Stimulated activated naive CD8-positive, alpha-beta T cell treated with anti-CD3 and anti-CD28 coated beads, Interleukin-15, amount 100 ng/mL, for 72 hours (primary cell): ENCODE results near the gene AGAP6.
"Not testable (repeated sequence)": the region's sequence is repeated elsewhere in the genome, so short reads cannot be mapped to it uniquely, and the experiment has no call there.

ENCODE experiments used
- ATAC-seq: fragments of 150-1000 bp; cut with Tn5 transposase; 2 replicates; pipeline ENCODE4 v1.10.0; 2021; ENCODE audit warnings: mild to moderate bottlenecking, moderate library complexity
- DNase-seq, 2 donors: peaks; one replicate each; pipeline ENCODE4 v3.0.0; 2021 to 2022
- H3K27ac Mint-ChIP-seq, 2 donors: one replicate each; pipeline ENCODE4 v1.8.0; 2022; ENCODE audit warnings: mild to moderate bottlenecking in 2 of 2, mixed read lengths in 2 of 2, moderate library complexity in 2 of 2
- H3K27me3 Mint-ChIP-seq: one replicate; pipeline ENCODE4 v1.8.0; 2022; ENCODE audit warnings: mixed read lengths
- H3K4me1 Mint-ChIP-seq: one replicate; pipeline ENCODE4 v1.8.0; 2022; ENCODE audit warnings: mild to moderate bottlenecking, mixed read lengths
- H3K4me3 Mint-ChIP-seq, 2 donors: one replicate each; pipeline ENCODE4 v1.8.0; 2022; ENCODE audit warnings: mild to moderate bottlenecking in 2 of 2, mixed read lengths in 2 of 2, moderate library complexity in 1 of 2
- H3K9me3 Mint-ChIP-seq, 2 donors: one replicate each; pipeline ENCODE4 v1.8.0; 2022; ENCODE audit warnings: mixed read lengths in 2 of 2

The AGAP6 gene

DNA sequence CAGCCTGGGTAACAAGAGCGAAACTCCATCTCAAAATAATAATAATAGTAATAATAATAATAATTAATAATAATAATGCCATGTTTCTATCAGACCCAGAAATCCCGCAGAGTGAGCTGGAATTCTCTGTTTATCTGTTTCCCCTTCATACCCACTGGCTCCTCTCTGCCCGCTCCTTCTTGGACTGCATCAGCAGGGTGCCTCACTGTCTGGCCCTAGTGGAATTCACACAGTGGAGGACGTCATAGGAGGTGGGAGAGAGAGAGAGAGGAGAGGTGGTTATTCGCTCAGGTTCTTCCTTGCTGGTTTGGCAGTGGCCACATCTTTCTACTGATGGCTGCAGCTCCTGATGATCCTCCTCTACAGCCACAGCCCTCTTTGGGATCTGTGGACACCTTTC, 28.7 kb downstream of the AGAP6 start:
- H3K27ac Mint-ChIP-seq, H3K27me3 Mint-ChIP-seq, ATAC-seq, H3K4me1 Mint-ChIP-seq, H3K4me3 Mint-ChIP-seq, DNase-seq, H3K9me3 Mint-ChIP-seq: not testable (repeated sequence)

DNA sequence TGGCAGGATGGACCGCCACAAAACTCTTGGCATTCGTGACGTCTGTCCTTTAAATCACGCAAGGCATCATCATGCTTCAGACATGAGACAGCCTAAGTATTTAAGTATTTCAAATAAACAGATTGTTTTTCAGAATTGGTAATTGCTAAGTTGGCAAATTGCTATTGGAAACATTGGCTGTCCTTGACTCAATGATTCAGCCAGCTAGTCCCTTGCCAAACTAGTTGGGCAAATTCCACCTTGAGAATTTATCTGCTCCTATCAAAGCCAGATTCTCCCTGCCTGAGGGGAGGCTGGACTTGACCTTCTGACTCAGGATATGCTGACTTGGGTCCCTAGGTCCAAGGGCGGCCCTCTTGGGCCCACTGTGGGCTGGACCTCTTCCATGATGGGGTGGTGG, 29.4 kb downstream of the AGAP6 start:
- not testable (repeated sequence) for DNase-seq, ATAC-seq, H3K4me3 Mint-ChIP-seq, H3K27me3 Mint-ChIP-seq, H3K9me3 Mint-ChIP-seq, H3K27ac Mint-ChIP-seq, H3K4me1 Mint-ChIP-seq

DNA sequence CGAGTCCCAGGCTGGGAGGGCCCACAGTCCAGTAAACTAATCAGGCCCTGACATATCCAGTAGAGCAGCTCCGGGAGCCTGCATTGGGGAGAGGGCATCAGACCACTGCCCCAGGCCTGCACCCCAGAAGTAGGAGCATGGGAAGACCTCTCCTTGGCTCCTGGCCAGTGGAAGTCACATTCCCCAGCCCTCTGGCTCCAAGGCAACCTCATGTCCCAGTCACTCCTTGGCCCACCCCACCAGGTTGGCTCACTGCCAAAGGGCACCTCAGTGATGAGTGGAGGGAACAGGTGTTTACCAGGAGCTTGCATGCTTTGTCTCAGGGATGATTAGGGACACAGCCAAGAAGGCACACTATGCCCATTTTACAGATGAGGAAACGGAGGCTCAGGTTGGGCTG, 31.1 kb downstream of the AGAP6 start:
- not testable (repeated sequence) for DNase-seq, H3K4me3 Mint-ChIP-seq, H3K27me3 Mint-ChIP-seq, H3K27ac Mint-ChIP-seq, H3K4me1 Mint-ChIP-seq, H3K9me3 Mint-ChIP-seq, ATAC-seq

DNA sequence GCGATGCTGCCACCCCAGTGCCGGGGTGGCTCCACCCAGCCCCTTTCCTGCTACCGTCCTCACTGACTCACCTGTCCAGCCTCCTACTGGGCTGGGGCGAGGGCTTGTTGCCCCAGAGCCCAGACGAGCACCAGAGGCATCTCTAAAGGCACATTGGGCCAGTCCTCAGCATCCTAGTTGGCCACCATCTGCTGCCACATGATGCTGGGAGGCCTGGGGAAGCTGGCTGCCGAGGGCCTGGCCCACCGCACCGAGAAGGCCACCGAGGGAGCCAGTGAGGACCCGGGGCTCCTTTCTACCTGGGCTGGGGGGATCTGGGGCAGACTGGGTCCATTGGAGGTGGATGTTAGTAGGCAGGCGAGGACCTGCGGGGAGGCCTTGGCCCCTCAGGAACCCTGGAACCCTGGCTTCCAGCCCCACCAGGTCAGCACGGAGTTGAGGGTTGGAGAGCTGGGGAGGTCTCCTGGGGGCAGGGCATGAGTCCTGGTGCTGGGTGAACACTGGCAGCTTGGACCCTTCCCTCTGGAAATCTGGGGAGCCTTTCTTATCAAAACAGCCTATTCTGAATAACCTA, 32.3 kb downstream of the AGAP6 start:
- peaks cover 20% of the 10 kb centered on the region for H3K27me3 Mint-ChIP-seq
- H3K9me3 Mint-ChIP-seq, H3K4me3 Mint-ChIP-seq, H3K27ac Mint-ChIP-seq, H3K4me1 Mint-ChIP-seq, ATAC-seq, DNase-seq: not testable (repeated sequence)

DNA sequence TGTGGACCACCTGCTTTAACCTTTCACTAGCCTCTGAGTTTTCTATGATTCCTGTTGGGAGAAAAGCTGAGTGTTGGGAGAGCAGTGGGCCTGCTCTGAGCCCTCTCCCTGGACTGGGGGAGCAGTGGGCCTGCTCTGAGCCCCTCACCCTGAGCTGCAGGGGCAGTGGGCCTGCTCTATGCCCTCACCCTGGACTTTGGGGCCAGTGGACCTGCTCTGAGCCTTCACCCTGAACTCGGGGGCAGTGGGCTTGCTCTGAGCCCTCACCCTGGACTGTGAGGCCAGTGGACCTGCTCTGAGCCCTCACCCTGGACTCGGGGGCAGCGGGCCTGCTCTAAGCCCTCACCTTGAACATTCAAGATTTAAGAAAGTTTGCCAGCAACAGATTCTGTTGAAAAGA, 33.4 kb downstream of the AGAP6 start:
- ATAC-seq (no peak), DNase-seq (no peak)
- H3K27me3 Mint-ChIP-seq, result peaks cover 31% of the 10 kb centered on the region
- no peak overlapping the region for H3K4me3 Mint-ChIP-seq
- no peaks in the 10 kb centered on the region for H3K4me1 Mint-ChIP-seq
- no peak overlapping the region for H3K27ac Mint-ChIP-seq
- no peaks in the 10 kb centered on the region for H3K9me3 Mint-ChIP-seq

DNA sequence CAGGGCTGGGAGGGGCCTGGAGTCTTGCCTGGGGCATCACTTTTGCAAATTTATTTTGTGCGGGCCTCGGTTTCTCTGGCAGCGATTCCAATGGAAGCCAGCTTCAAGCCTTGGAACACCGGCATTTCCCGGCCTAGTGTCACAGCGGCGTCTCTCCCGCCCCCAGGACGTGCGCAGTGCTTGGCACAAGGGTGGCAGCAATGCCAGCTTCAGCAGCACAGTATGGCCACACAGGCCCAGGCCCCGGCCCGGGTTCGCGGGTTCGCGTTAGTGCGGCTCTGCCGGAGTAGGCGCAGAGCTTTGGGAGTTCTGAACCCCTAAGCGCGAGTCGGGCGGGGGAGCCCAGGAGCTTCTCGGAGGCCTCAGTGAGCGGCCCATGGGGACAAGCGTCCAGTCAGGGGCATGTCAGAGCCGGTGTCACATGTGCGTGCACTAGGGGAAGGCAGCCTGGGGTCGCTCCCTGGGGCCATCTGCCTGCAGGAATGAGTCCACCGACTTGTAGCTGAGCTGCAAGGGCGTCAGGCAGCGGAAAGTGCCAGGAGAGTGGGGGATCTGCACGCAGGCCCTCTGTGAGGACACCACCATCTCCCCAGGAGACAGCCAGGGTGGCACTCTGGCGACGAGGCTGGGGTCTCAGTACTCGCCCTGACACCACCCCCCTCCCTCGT, 36.6 kb downstream of the AGAP6 start:
- H3K27me3 Mint-ChIP-seq, result peaks cover 43% of the 10 kb centered on the region
- not testable (repeated sequence) for DNase-seq, H3K4me1 Mint-ChIP-seq, ATAC-seq, H3K27ac Mint-ChIP-seq, H3K9me3 Mint-ChIP-seq, H3K4me3 Mint-ChIP-seq

DNA sequence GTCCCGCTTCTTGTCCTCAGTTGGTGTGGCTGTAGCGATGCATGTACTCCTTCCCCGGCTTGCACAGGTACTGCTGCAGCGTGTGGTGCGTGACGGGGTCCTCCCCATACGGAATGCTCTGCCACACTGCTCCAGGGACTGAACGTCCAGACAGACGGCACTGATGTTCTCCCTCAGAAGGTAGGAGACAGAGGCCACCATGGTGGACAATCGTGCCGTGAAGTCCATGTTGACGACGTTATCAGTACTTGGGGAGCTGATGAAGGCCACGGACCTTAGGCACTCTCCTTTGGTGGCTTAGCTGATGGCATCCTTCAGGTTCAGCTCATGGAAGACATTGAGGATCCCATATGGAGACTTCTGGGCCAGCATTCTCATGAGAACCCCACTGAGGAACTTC, 37.4 kb downstream of the AGAP6 start:
- DNase-seq, result no peak
- no peak for ATAC-seq
- H3K27me3 Mint-ChIP-seq, result peaks cover 43% of the 10 kb centered on the region
- H3K4me3 Mint-ChIP-seq, result no peak overlapping the region
- no peaks in the 10 kb centered on the region for H3K4me1 Mint-ChIP-seq
- H3K27ac Mint-ChIP-seq, result no peak overlapping the region
- H3K9me3 Mint-ChIP-seq, result no peaks in the 10 kb centered on the region

DNA sequence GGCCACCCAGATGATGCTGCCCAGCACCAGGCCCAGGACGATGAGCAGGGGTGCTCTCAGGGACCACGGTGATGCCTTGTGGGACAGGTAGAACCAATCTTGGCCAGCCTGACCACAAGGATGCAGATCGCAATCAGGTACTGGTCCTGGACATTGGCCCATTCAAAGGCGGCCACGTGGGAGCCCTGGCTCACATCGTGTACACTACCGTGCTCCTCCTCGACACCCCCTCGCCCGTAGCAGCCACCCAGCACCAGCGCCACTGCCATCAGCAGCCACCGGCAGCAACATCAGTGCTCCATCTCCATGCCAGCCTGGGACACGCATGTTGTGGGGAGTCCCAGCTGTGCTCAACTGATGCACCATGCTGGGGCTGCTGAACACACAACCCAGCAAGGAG, 39.0 kb downstream of the AGAP6 start:
- Mint-ChIP-seq H3K4me3 (no peak overlapping the region), H3K27ac (no peak overlapping the region), H3K9me3 (no peaks in the 10 kb centered on the region), H3K27me3 (peaks cover 43% of the 10 kb centered on the region), H3K4me1 (no peaks in the 10 kb centered on the region)
- no peak for ATAC-seq
- DNase-seq, result no peak

DNA sequence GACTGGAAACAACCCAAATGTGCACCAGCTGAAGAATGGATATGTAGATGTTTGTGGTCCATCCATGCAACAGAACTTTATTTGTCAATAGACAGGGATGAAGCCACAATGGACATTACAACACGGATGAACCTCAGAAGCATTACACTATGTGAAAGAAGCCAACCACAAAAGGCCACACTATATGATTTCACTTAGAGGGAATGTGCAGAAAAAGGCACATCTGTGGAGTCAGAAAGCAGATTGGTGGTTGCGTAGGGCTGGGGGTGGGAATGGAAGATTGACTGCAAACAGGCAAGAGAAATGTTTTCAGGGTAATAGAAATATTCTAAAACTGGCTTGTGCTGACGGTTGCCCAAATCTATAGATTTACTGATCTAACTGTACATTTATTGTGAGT, 45.3 kb downstream of the AGAP6 start:
- no peaks in the 10 kb centered on the region for H3K4me1 Mint-ChIP-seq
- no peaks in the 10 kb centered on the region for H3K9me3 Mint-ChIP-seq
- H3K4me3 Mint-ChIP-seq, result no peak overlapping the region
- H3K27me3 Mint-ChIP-seq, result no peaks in the 10 kb centered on the region
- no peak for ATAC-seq
- DNase-seq, result no peak
- H3K27ac Mint-ChIP-seq, result no peak overlapping the region

DNA sequence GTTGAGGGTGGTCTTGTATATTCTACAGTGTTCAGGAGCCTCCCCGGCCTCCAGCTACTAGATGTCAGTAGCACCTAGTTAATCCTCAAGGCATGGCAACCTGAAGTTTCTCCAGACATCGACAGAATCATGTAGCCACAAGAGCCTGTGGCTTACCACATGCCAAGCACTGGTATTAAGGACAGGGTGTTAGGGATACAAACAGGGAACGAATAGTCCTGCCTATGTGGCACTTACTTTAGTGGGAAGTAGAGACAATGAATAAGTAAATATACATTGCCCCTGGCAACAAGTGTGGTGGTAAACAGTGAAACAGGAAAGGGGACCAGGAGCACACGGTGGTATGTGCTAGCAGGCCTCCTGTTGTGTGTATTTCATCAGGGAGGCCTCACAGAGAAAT, 47.1 kb downstream of the AGAP6 start:
- H3K9me3 Mint-ChIP-seq, H3K4me3 Mint-ChIP-seq, H3K4me1 Mint-ChIP-seq, DNase-seq, H3K27me3 Mint-ChIP-seq, ATAC-seq: not testable (repeated sequence)
- H3K27ac Mint-ChIP-seq, result peak overlapping the region in 1 of 2 donors; percentile 73

DNA sequence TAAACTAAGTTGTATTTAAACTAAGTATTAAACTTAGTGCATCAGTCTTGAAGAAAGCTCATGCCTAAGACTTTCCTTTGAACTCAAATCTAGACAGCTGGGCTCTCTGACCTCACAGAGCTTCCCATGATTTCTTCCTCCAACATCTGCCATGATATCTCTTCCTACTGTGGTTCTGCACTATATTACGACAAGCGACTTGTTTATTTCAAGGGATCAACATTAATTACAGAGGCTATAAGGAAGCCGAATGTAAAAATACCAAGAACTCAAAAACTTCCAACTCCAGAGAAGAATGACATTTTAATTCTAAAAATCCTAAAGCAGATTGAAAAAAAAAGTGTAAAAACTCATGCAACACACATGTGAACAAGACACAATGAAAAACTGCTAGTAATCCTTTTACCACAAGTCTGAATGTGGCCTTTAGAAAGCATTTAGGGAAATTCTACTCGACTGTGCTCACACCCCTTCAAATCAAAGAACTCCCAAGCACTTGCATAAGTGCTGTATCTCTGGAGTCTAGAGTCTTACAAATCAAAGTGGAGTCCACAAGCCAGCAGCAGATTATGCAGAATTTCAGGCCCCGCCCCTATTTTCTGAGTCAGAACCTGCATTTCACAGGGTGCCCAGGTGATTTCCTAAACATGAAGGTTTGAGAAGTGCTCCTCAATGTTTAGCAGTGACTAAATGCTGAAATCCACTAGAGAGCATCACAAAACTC, 56.9 kb downstream of the AGAP6 start:
- Mint-ChIP-seq H3K4me1 (no peaks in the 10 kb centered on the region), H3K9me3 (no peaks in the 10 kb centered on the region), H3K27me3 (no peaks in the 10 kb centered on the region), H3K4me3 (no peak overlapping the region), H3K27ac (no peak overlapping the region)
- DNase-seq (no peak), ATAC-seq (no peak)

DNA sequence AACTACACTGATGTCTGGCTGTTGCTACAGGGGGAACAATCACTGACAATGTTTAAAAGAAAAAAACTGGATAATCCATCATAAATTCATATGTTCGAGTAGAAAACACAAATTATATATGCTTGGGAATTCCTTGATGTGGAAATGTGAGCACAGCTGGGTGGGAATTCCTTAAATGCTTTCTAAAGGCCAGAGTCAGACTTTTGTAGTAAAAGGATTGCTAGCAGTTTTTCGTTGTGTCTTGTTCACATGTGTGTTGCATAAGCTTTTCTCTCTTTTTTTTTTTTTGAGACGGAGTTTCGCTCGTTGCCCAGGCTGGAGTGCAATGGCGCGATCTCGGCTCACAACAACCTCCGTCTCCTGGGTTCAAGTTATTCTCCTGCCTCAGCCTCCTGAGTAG, 58.3 kb downstream of the AGAP6 start:
- H3K4me3 Mint-ChIP-seq, DNase-seq, H3K9me3 Mint-ChIP-seq, H3K27ac Mint-ChIP-seq, ATAC-seq, H3K27me3 Mint-ChIP-seq, H3K4me1 Mint-ChIP-seq: not testable (repeated sequence)

DNA sequence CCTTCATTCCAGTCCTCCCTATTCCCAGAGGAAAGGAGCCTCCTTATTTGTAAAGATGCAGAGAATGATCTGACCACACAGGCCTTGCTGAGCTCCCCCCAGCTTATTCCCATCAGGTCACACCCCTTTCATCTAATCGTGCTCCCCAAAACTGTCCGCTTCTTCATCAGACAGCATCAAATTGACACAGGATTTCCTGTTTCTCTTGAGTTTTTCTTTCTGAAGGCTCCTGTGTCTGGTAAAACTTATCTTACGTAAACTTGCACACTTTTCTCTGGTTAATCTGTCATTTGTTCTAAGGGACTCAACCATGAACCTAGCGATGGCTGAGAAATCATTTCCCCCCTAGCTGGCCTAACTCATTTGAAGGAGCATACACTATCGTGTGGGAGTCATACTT, 59.4 kb downstream of the AGAP6 start:
- not testable (repeated sequence) for H3K27ac Mint-ChIP-seq, H3K27me3 Mint-ChIP-seq, H3K4me3 Mint-ChIP-seq, H3K4me1 Mint-ChIP-seq, ATAC-seq, DNase-seq, H3K9me3 Mint-ChIP-seq

DNA sequence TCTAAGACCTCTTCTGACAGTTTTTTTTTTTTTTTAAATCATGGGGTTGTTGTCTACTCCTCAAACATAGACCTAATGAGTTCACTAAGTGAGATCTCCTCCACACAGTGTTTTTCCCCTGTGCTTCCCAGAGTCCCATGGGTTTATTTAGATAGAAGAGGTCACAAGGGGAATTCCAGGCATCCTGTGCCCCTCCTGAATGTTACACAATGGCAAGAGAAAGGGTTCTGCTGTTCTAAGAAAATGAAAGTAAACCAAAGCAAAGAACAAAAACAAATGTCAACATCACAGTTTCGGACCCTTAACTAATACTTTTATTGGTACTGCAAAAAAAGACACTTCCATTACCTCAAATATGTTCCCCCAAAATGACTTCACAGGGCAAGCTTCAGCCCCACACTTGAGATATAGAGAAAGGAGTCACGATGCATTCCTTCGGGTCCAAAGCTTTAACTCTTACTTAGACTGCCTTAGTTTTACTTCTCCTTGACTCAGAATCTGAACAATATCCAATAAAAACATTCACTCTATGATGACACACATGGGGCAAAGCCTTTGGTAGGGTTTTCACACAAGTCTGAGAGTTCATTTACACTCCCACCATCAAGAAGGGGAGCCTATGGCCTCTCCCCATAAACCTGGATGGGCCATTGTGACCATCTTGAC, 63.9 kb downstream of the AGAP6 start:
- Mint-ChIP-seq H3K27ac (peak overlapping the region in 1 of 2 donors; percentile 76), H3K4me3 (peak overlapping the region in 1 of 2 donors; percentile 33)
- ATAC-seq, DNase-seq, H3K9me3 Mint-ChIP-seq, H3K27me3 Mint-ChIP-seq, H3K4me1 Mint-ChIP-seq: not testable (repeated sequence)

DNA sequence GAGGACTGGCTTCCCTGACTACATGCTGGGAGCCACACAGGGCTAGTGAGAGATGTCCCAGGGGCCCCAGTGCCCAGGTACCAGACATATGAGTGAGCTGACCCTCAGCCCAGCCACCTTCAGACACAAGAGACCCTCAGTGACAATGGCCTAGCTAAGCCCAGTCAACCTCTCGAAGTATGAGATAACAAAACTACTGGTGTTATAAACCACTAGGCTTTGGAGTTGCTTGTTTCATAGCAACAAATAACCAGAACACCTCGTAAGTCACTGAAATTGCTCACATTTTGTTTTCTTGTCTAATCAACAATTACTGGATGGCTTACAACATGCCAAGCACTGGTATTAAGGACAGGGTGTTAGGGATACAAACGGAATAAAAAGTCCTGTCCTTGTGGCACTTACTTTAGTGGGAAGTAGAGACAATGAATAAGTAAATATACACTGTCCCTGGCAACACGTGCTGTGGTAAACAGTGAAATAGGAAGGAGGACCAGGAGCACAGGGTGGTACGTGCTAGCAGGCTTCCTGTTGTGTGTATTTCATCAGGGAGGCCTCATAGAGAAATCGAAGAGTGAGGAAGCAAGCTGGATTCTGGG, 64.7 kb downstream of the AGAP6 start:
- not testable (repeated sequence) for ATAC-seq

More for the DNA sequence above, 64.7 kb downstream of the AGAP6 start:
- H3K4me3 Mint-ChIP-seq, H3K4me1 Mint-ChIP-seq, DNase-seq, H3K9me3 Mint-ChIP-seq, H3K27ac Mint-ChIP-seq, H3K27me3 Mint-ChIP-seq: not testable (repeated sequence)
